GM13976 (cell line): Measurements from ENCODE around the gene EEF1AKMT1.

Experiments used
- DNase-seq: peaks from one replicate; pipeline ENCODE4 v3.0.0; 2012; ENCODE audit warnings: low spot score
- CTCF ChIP-seq: IDR thresholded peaks from 2 replicates; pipeline ENCODE4 v1.5.1; 2012; ENCODE audit warnings: borderline replicate concordance, mild to moderate bottlenecking; ENCODE audit not compliant: insufficient read depth; ENCODE audit errors: extremely low read depth, missing control alignments, control extremely low read depth
- in situ Hi-C: fragments of 300-500 bp; cut with MboI; formaldehyde crosslinking; loops from one replicate; pipeline ENCODE4 v1.12.0; 2022; ENCODE audit warnings: low sequenced_read_pairs, mixed read lengths, inconsistent platforms; ENCODE audit not compliant: unreplicated experiment

EEF1AKMT1 gene

DNA sequence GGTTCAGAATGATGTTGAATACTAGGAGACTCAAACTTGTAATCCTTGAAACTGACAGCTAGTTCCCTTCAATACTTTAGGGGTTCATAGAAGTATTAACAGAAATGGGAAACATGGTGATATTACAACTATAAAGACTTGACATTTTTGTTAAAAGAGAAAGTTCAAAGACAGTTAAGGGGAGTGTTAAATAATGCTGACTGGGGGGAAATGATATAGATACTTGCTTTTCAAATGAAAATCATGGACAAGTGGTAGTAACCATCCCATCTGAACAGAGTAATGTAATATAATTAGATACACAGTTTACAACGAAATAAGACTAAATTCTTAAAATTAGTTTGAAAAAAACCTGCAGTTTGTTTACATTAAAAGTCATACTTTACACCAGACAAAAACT, 6.6 kb upstream of the EEF1AKMT1 start:
- TF ChIP-seq CTCF, result no peak
- DNase-seq, result no peak
- in situ Hi-C loops, result no loop called here

GRCh38 chr13:20779405-20779804, 5.6 kb upstream of the EEF1AKMT1 start:
- DNase-seq, result no peak
- no peak for TF ChIP-seq CTCF
- in situ Hi-C loops, result no loop called here

GRCh38 chr13:20778311-20778710, 4.5 kb upstream of the EEF1AKMT1 start:
- in situ Hi-C loops, result no loop called here
- no peak for DNase-seq
- TF ChIP-seq CTCF, result no peak

DNA sequence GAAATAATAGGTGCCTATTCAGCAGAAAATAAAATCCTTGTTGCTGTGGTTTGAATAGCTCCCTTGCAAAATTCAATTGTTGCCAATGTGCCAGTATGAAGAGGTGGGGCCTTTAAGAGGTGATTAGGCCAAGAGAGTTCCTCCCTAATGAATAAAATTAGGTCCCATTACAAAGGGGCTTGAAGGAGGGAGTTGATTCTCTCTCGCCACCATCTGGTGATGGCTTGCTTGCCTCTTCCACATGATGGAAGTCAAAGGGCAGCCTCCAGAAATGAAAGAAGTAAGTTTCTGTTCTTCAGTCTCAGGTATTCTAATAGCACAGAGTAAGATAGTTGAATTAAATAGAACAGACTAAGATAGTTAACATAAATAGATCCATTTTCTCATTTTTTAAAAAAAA, 3.0 kb upstream of the EEF1AKMT1 start:
- no peak for DNase-seq
- TF ChIP-seq CTCF, result no peak
- in situ Hi-C loops, result no loop called here

DNA sequence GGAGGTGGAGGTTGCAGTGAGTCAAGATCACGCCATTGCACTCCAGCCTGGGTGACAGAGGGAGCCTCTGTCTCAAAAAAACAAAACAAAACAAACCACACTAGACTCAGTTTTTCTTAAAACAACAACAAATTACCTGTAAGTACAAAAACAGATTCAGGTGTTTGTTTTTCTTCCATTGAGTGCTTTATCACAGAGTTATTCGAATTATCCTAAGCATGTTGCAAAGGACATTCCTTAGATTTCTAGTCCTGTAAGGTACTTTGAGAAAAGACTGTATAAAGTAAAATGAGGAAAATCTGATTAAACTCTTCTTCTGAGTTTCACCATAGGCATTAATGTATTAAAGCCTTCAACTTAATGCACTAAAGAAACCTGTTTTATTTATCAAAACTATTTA, 2.2 kb upstream of the EEF1AKMT1 start:
- no peak for DNase-seq
- in situ Hi-C loops, result no loop called here
- no peak for TF ChIP-seq CTCF

- no peak for DNase-seq
- in situ Hi-C loops, result no loop called here
- no peak for TF ChIP-seq CTCF
Observed at GRCh38 chr13:20774746-20775145, 985 bp upstream of the EEF1AKMT1 start.
